GM12872 (cell line): ENCODE data around the gene HECTD1.

ENCODE experiments used
- CTCF ChIP-seq: IDR thresholded peaks from 3 replicates; pipeline ENCODE4 v1.5.1; 2011; ENCODE audit warnings: low read depth, mild to moderate bottlenecking, low read length, moderate library complexity; ENCODE audit not compliant: insufficient read depth

Gene HECTD1

DNA sequence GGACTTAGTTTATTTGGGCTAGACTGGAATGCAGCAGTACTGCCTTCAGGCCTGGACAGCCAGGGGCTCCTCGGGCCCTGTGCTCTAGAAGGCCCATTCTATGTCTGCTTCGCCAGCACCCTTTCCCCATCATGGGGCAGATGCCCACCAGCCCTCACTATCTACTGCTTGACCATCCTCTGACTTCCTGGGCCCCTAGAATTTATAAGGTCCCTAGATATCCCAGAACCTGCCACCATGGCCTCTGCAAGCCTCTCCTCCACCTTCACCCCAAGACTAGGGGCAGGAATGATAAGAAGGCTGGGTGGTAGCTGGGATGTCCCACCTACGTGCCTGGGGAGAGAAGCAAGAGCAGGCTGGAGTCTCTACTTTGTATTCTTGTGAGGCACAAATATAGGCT is 122.6 kb downstream of the HECTD1 start:
- no peak for TF ChIP-seq CTCF

DNA sequence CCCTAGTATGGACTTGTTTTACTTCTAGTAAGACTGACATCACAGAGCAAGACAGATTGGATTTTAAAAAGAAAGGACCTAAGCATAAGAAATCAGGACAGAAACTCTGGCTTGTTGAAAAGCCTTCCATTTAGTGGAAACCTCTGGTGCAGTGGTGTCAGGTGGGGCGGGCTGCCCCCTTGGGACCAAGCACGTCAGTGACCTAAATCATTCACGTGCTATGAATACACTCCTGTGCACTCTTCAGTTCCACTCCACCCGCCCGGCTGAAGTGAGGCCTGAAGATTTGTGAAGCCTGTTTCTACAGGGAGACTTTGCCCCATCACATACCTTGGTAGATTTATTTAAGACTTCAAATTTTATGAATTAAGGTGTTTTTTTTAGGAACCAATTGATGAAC is 123.2 kb downstream of the HECTD1 start:
- peak; percentile 39; the same call in 2 of the 3 replicates for TF ChIP-seq CTCF

GRCh38 chr14:31083781-31084180 is 123.8 kb downstream of the HECTD1 start:
- no peak for TF ChIP-seq CTCF

DNA sequence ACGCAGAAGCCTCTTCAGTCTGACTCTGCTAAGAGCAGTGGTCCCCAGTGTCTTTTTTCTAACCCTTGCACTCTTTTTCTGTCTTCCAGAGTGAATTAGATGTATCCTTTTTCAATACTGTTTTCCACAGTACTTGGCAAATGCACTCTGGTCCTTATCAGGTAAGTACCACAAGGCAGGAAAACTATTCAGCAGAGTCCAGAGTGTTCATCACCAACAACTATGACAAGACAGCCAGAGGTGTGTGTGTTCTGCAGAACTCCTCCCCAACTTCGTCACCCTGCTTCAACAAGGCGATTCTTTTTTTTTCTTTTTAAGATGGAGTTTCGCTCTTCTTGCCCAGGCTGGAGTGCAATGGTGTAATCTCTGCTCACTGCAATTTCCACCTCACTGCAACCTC is 127.1 kb downstream of the HECTD1 start:
- no peak for TF ChIP-seq CTCF

DNA sequence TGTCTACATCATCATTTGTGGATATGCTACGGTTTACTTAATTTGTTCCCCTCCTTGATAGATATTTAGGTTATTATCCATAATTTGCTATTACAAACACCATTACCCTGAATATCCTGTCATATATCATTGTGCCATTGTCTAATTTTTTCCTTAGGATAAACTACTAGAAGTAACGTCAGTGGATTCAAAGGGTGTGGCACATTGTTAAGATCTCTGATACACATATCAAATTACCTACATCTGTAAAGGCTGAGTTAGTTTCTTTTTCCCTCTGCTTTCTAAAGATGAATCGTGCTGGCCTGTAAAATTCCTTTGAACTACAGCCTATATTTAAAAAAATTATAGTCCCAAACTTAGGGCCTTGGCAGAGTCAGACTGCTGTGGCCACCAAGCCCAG is 127.5 kb downstream of the HECTD1 start:
- TF ChIP-seq CTCF: no peak

DNA sequence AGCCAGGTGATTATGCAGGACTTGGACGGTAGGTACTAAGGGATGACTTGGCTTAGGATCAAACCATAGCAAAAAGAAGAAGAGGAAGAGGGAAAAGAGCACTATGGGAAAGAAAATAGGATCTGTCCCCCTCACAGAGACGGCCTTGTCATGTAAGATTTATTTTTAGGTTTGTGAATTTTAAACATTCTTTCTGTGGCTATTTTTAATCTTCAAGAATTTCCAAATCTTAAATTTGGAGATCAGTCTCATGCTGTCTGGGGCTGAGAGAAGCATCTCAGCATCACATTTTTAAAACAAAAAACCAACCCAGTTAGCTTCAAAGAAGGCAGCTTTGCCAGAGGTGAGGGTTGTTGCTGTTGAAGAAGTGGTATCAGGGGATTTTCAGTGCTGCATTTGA is 128.8 kb downstream of the HECTD1 start:
- no peak for TF ChIP-seq CTCF

- TF ChIP-seq CTCF: no peak
Measured at GRCh38 chr14:31075144-31075543, 132.4 kb downstream of the HECTD1 start.

DNA sequence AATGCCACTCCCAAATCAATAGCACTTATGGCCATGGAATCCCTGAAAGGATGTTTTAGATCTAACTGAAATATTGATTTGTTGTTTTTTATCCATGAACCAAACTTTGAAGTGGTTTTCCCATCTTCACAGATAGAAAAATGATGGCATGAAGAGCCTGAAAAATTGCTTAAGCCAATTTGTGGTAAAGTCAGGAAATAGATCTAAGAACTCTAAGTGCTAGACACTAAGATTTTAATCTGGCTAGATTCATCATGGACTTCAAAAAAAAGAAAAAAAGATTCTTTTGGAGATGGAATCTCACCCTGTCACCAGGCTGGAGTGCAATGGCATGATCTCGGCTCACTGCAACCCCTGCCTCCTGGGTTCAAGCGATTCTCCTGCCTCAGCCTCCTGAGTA is 136.4 kb downstream of the HECTD1 start:
- no peak for TF ChIP-seq CTCF
